HG02588 (cell line): ENCODE measurements around the gene PER1.

Source experiments
- ATAC-seq: cut with Tn5 transposase; IDR thresholded peaks from one replicate; pipeline ENCODE4 v1.9.1; 2021; ENCODE audit warnings: mild to moderate bottlenecking, moderate library complexity; ENCODE audit not compliant: unreplicated experiment

Gene PER1

GRCh38 chr17:8141741-8142140 is 10.5 kb downstream of the PER1 start:
- no peak for ATAC-seq

- ATAC-seq, result no peak
Observed at GRCh38 chr17:8141045-8141444, 11.2 kb downstream of the PER1 start.

- ATAC-seq, result no peak
Observed at GRCh38 chr17:8140065-8141029, 11.9 kb downstream of the PER1 start.

GRCh38 chr17:8138672-8139371 is 13.4 kb downstream of the PER1 start:
- ATAC-seq, result peak; percentile 77

GRCh38 chr17:8138374-8138671 is 13.9 kb downstream of the PER1 start:
- ATAC-seq, result no peak

GRCh38 chr17:8137645-8138373 is 14.4 kb downstream of the PER1 start:
- ATAC-seq, result no peak

GRCh38 chr17:8133941-8134340 is 18.3 kb downstream of the PER1 start:
- no peak for ATAC-seq

GRCh38 chr17:8133399-8133798 is 18.8 kb downstream of the PER1 start:
- no peak for ATAC-seq

GRCh38 chr17:8131844-8132441 is 20.3 kb downstream of the PER1 start:
- ATAC-seq, result no peak

GRCh38 chr17:8128125-8128784 is 23.9 kb downstream of the PER1 start:
- ATAC-seq, result no peak

- ATAC-seq, result no peak
Observed at GRCh38 chr17:8126491-8127066, 25.6 kb downstream of the PER1 start.

GRCh38 chr17:8125947-8126490 is 26.2 kb downstream of the PER1 start:
- ATAC-seq, result no peak

- ATAC-seq, result no peak
Observed at GRCh38 chr17:8125154-8125946, 26.9 kb downstream of the PER1 start.

GRCh38 chr17:8124350-8125153 is 27.7 kb downstream of the PER1 start:
- ATAC-seq, result no peak

GRCh38 chr17:8123695-8124349 is 28.4 kb downstream of the PER1 start, which contains the start of gene HES7:
Gene HES7 (minus strand): TSS chr17:8124106. CDS start chr17:8124084, 22 bp downstream.
- ATAC-seq, result no peak

- ATAC-seq, result no peak
Observed at GRCh38 chr17:8122924-8123694, 29.1 kb downstream of the PER1 start.

GRCh38 chr17:8122422-8122923 is 29.7 kb downstream of the PER1 start:
- no peak for ATAC-seq
